ENCODE results near the gene TMOD1.
"Not testable (repeated sequence)": the region's sequence is repeated elsewhere in the genome, so short reads cannot be mapped to it uniquely, and the experiment has no call there.

The TMOD1 gene

GRCh38 chr9:97480174-97480573 is 21.3 kb upstream of the TMOD1 start:
- no peak overlapping the region for H3K4me3 ChIP-seq (ENCODE audit: low read depth, low read length)
- no peak for DNase-seq (ENCODE audit: low read depth, low spot score)
- TF ChIP-seq CTCF (IDR thresholded peaks at IDR 0.05; ENCODE audit: low read depth, low read length), result no peak
- in situ Hi-C loops (cut with HindIII; ENCODE audit: low sequenced_read_pairs), result no loop called here

- DNase-seq (ENCODE audit: low read depth, low spot score), result no peak
- no peak overlapping the region for H3K4me3 ChIP-seq (ENCODE audit: low read depth, low read length)
These were observed 20.7 kb upstream of the TMOD1 start for GRCh38 chr9:97480749-97481148.

GRCh38 chr9:97484134-97484533 is 17.3 kb upstream of the TMOD1 start:
- no peak for DNase-seq (ENCODE audit: low read depth, low spot score)
- in situ Hi-C loops (cut with HindIII; ENCODE audit: low sequenced_read_pairs), result no loop called here
- no peak for TF ChIP-seq CTCF (IDR thresholded peaks at IDR 0.05; ENCODE audit: low read depth, low read length)
- H3K4me3 ChIP-seq (ENCODE audit: low read depth, low read length), result no peak overlapping the region

More at GRCh38 chr9:97480749-97481148, 20.7 kb upstream of the TMOD1 start:
- no peak for TF ChIP-seq CTCF (IDR thresholded peaks at IDR 0.05; ENCODE audit: low read depth, low read length)
- in situ Hi-C loops (cut with HindIII; ENCODE audit: low sequenced_read_pairs), result no loop called here

- H3K4me3 ChIP-seq (ENCODE audit: low read depth, low read length), result no peak overlapping the region
- in situ Hi-C loops (cut with HindIII; ENCODE audit: low sequenced_read_pairs), result no loop called here
- DNase-seq (ENCODE audit: low read depth, low spot score), result no peak
- peak; percentile 48 for TF ChIP-seq CTCF (IDR thresholded peaks at IDR 0.05; ENCODE audit: low read depth, low read length)
These were observed 14.4 kb upstream of the TMOD1 start for GRCh38 chr9:97487107-97487506.

GRCh38 chr9:97487861-97488260 is 13.6 kb upstream of the TMOD1 start:
- no peak for TF ChIP-seq CTCF (IDR thresholded peaks at IDR 0.05; ENCODE audit: low read depth, low read length)
- H3K4me3 ChIP-seq (ENCODE audit: low read depth, low read length), result no peak overlapping the region
- in situ Hi-C loops (cut with HindIII; ENCODE audit: low sequenced_read_pairs), result no loop called here
- DNase-seq (ENCODE audit: low read depth, low spot score), result no peak

- no peak for DNase-seq (ENCODE audit: low read depth, low spot score)
- TF ChIP-seq CTCF (IDR thresholded peaks at IDR 0.05; ENCODE audit: low read depth, low read length), result no peak
- in situ Hi-C loops (cut with HindIII; ENCODE audit: low sequenced_read_pairs), result no loop called here
- no peak overlapping the region for H3K4me3 ChIP-seq (ENCODE audit: low read depth, low read length)
These were observed 10.1 kb upstream of the TMOD1 start for GRCh38 chr9:97491216-97491999.

- DNase-seq (ENCODE audit: low read depth, low spot score); H3K4me3 ChIP-seq (ENCODE audit: low read depth, low read length); in situ Hi-C loops (cut with HindIII; ENCODE audit: low sequenced_read_pairs): not testable (repeated sequence)
These were observed 3.7 kb upstream of the TMOD1 start for GRCh38 chr9:97497558-97498375.

- DNase-seq (ENCODE audit: low read depth, low spot score); H3K4me3 ChIP-seq (ENCODE audit: low read depth, low read length); in situ Hi-C loops (cut with HindIII; ENCODE audit: low sequenced_read_pairs): not testable (repeated sequence)
These were observed 2.6 kb upstream of the TMOD1 start for GRCh38 chr9:97498846-97499245.
